HepG2 (cell line): ENCODE measurements around the gene WDR59. TPM values are rescaled to one million over a fixed set of nuclear protein-coding genes. Genes with fewer than 3 reads are reported as not detected.

Experiments used
- AGO1 ChIP-seq: fragments of 200-400 bp; formaldehyde crosslinking; IDR thresholded peaks from 2 replicates; pipeline ENCODE4 v1.6.1; 2017; ENCODE audit warnings: mild to moderate bottlenecking, low read depth, low read length, moderate library complexity; ENCODE audit not compliant: poor library complexity, severe bottlenecking
- ARHGAP35 ChIP-seq: sonication (generic); formaldehyde crosslinking; IDR thresholded peaks from 2 replicates; pipeline ENCODE4 v1.9.0; 2022; ENCODE audit warnings: mild to moderate bottlenecking, inconsistent platforms, moderate library complexity, missing genetic modification reagents, borderline replicate concordance
- MAX ChIP-seq: IDR thresholded peaks from 2 replicates; pipeline ENCODE4 v1.6.1; 2012; ENCODE audit warnings: inconsistent platforms
- MEF2D ChIP-seq: sonication (generic); formaldehyde crosslinking; IDR thresholded peaks from 2 replicates; pipeline ENCODE4 v1.5.1; 2020; ENCODE audit warnings: mild to moderate bottlenecking, missing genetic modification reagents
- RXRB ChIP-seq: IDR thresholded peaks from 2 replicates; pipeline ENCODE4 v1.6.1; 2016; ENCODE audit warnings: borderline replicate concordance, missing genetic modification reagents, missing compliant biosample characterization
- ZFX ChIP-seq: sonication (generic); formaldehyde crosslinking; IDR thresholded peaks from 2 replicates; pipeline ENCODE4 v1.4.0; 2020; ENCODE audit warnings: mild to moderate bottlenecking, low read depth, missing genetic modification reagents, moderate library complexity
- ZMYM4 ChIP-seq: sonication (generic); formaldehyde crosslinking; IDR thresholded peaks from 2 replicates; pipeline ENCODE4 v1.8.1; 2023; ENCODE audit warnings: mild to moderate bottlenecking, missing genetic modification reagents
- ZNF263 ChIP-seq: sonication (generic); formaldehyde crosslinking; IDR thresholded peaks from 2 replicates; pipeline ENCODE4 v1.4.0; 2020; ENCODE audit warnings: missing genetic modification reagents
- ZNF558 ChIP-seq: sonication (generic); formaldehyde crosslinking; IDR thresholded peaks from 2 replicates; pipeline ENCODE4 v1.9.0; 2022; ENCODE audit warnings: mild to moderate bottlenecking, missing genetic modification reagents, borderline replicate concordance
- ZNF75D ChIP-seq: sonication (generic); formaldehyde crosslinking; IDR thresholded peaks from 2 replicates; pipeline ENCODE4 v1.8.1; 2023; ENCODE audit warnings: missing genetic modification reagents, mild to moderate bottlenecking, borderline replicate concordance
- ZNF770 ChIP-seq: sonication (generic); formaldehyde crosslinking; IDR thresholded peaks from 2 replicates; pipeline ENCODE4 v1.5.0; 2020; ENCODE audit warnings: mild to moderate bottlenecking, missing genetic modification reagents
- ZSCAN20 ChIP-seq: sonication (generic); formaldehyde crosslinking; IDR thresholded peaks from 2 replicates; pipeline ENCODE4 v1.4.0; 2020; ENCODE audit warnings: missing genetic modification reagents, mild to moderate bottlenecking, borderline replicate concordance
- polyA plus RNA-seq, 8 experiments: library from polyadenylated mRNA; depleted of rRNA in 3 of 8; stranded (reverse) in 7 of 8; unstranded in 1 of 8; fragments of >200 nt; fragmentation: Illumina TruSeq in 4 of 8; extraction: Trizol in 4 of 8; gene quantifications; 2 replicates each; pipeline versions ENCODE4 v1.2.1 to v1.2.3, GENCODE V29; 2011 to 2016; ENCODE audit warnings: low read depth in 4 of 8, missing spikeins in 1 of 8, mixed read lengths in 1 of 8; ENCODE audit not compliant: insufficient read depth in 1 of 8
- total RNA-seq, 5 experiments: library from RNA; depleted of rRNA; stranded (reverse); fragments of >200 nt; fragmentation: Illumina TruSeq; extraction: Trizol; gene quantifications; 2 replicates each; pipeline ENCODE4 v1.2.3, GENCODE V29; 2016; ENCODE audit warnings: low read depth in 1 of 5
- TF ChIP-seq, protein P1 (sequence below): sonication (generic); formaldehyde crosslinking; IDR thresholded peaks from 2 replicates; pipeline ENCODE4 v1.5.0; 2020; ENCODE audit warnings: missing genetic modification reagents
- TF ChIP-seq, protein P2 (sequence below): sonication (generic); formaldehyde crosslinking; IDR thresholded peaks from 2 replicates; pipeline ENCODE4 v1.5.0; 2020; ENCODE audit warnings: mild to moderate bottlenecking, missing genetic modification reagents, borderline replicate concordance

The WDR59 gene
- total and polyA plus RNA-seq, 2 of the 13 experiments (the other 11 are each of a cell fraction or from before 2014, with no cell fraction given): 65.2 to 306 TPM

DNA sequence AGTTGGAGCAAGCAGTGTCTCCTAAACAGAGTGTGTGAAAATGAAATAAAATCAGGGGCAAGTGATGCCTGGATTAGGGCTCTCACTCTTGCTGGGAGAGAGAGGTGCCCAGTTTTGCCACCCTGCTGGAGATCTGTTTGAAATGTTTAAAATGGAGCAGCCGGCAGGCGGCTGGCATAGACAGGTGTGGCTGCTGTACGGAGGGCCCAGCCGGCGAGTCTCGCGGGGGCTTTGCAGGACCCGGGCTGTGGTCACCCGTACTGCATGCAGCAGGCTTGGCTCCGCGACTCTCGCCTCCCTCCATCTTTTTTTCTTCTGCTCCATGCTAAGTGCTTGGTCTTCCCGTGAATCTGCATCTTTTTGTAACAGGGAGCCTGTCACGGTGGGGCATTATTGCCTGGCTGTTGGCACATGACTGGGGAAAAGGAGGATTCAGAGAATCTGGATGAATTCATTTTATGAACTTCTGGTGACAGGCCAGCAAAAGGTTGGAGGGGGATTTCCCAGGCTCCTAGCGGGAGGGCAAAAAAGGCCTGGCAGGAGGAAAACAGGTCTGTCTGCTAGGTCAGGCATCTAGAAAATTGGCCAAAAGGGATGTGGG lies 15.7 kb upstream of the WDR59 start (continued):
- TF ChIP-seq, protein P1, sequence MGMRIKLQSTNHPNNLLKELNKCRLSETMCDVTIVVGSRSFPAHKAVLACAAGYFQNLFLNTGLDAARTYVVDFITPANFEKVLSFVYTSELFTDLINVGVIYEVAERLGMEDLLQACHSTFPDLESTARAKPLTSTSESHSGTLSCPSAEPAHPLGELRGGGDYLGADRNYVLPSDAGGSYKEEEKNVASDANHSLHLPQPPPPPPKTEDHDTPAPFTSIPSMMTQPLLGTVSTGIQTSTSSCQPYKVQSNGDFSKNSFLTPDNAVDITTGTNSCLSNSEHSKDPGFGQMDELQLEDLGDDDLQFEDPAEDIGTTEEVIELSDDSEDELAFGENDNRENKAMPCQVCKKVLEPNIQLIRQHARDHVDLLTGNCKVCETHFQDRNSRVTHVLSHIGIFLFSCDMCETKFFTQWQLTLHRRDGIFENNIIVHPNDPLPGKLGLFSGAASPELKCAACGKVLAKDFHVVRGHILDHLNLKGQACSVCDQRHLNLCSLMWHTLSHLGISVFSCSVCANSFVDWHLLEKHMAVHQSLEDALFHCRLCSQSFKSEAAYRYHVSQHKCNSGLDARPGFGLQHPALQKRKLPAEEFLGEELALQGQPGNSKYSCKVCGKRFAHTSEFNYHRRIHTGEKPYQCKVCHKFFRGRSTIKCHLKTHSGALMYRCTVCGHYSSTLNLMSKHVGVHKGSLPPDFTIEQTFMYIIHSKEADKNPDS: no peak
- no peak for TF ChIP-seq ZNF770 (CRISPR knock-in tag)
- TF ChIP-seq ZNF558 (CRISPR knock-in tag): no peak
- TF ChIP-seq, protein P2, sequence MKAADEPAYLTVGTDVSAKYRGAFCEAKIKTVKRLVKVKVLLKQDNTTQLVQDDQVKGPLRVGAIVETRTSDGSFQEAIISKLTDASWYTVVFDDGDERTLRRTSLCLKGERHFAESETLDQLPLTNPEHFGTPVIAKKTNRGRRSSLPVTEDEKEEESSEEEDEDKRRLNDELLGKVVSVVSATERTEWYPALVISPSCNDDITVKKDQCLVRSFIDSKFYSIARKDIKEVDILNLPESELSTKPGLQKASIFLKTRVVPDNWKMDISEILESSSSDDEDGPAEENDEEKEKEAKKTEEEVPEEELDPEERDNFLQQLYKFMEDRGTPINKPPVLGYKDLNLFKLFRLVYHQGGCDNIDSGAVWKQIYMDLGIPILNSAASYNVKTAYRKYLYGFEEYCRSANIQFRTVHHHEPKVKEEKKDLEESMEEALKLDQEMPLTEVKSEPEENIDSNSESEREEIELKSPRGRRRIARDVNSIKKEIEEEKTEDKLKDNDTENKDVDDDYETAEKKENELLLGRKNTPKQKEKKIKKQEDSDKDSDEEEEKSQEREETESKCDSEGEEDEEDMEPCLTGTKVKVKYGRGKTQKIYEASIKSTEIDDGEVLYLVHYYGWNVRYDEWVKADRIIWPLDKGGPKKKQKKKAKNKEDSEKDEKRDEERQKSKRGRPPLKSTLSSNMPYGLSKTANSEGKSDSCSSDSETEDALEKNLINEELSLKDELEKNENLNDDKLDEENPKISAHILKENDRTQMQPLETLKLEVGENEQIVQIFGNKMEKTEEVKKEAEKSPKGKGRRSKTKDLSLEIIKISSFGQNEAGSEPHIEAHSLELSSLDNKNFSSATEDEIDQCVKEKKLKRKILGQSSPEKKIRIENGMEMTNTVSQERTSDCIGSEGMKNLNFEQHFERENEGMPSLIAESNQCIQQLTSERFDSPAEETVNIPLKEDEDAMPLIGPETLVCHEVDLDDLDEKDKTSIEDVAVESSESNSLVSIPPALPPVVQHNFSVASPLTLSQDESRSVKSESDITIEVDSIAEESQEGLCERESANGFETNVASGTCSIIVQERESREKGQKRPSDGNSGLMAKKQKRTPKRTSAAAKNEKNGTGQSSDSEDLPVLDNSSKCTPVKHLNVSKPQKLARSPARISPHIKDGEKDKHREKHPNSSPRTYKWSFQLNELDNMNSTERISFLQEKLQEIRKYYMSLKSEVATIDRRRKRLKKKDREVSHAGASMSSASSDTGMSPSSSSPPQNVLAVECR (CRISPR knock-in tag): no peak
- no peak for TF ChIP-seq ZNF263
- no peak for TF ChIP-seq MAX
- TF ChIP-seq AGO1: no peak
- TF ChIP-seq ZFX: no peak
- no peak for TF ChIP-seq ARHGAP35 (CRISPR knock-in tag)
- TF ChIP-seq ZSCAN20 (CRISPR knock-in tag): no peak
- no peak for TF ChIP-seq MEF2D (CRISPR knock-in tag)
- no peak for TF ChIP-seq ZNF75D
- no peak for TF ChIP-seq RXRB
- TF ChIP-seq ZMYM4 (CRISPR knock-in tag): 0 out of 2 replicates have a peak, but pooled peaks have one; percentile 21
